ENCODE results near the gene SPATA31C1.

- no peak for TF ChIP-seq CTCF (conservative IDR thresholded peaks at IDR 0.05 in 1 of 2, IDR thresholded peaks at IDR 0.05 in 1 of 2; ENCODE audit: low read depth in 1 of 2, low read length in 2 of 2)
- TF ChIP-seq EZH2 (IDR thresholded peaks at IDR 0.05; ENCODE audit: low read length, missing control alignments) = no peak
Observed at GRCh38 chr9:87954230-87954629, 36.5 kb downstream of the SPATA31C1 start.

All from fibroblast of lung (primary cell).